Fibroblast of the aortic adventitia (primary cell): Measurements from ENCODE around the gene TAB2. TPM values are rescaled to one million over a fixed set of nuclear protein-coding genes. Genes with fewer than 3 reads are reported as not detected.

ENCODE experiments used
- DNase-seq: peaks from one replicate; pipeline ENCODE4 v3.0.0-alpha.2; 2010; ENCODE audit warnings: low read depth
- H3K4me3 ChIP-seq: 2 replicates; pipeline ENCODE4 v1.5.1; 2011; ENCODE audit warnings: low read depth, mild to moderate bottlenecking, control low read depth, low read length, moderate library complexity
- CTCF ChIP-seq: IDR thresholded peaks from 2 replicates; pipeline ENCODE4 v1.5.1; 2011; ENCODE audit warnings: mild to moderate bottlenecking, low read length, control low read depth, inconsistent platforms; ENCODE audit not compliant: insufficient read depth
- total RNA-seq: library from RNA; depleted of rRNA; stranded (reverse); fragments of >200 nt; gene quantifications from 2 replicates; pipeline ENCODE4 v1.2.3, GENCODE V29; 2012; ENCODE audit warnings: low replicate concordance

Gene TAB2
- total RNA-seq, 1 donor = 40.0 TPM

GRCh38 chr6:149275621-149276020, 41.9 kb upstream of the TAB2 start:
- DNase-seq = no peak
- no peak overlapping the region for H3K4me3 ChIP-seq
- TF ChIP-seq CTCF = no peak

- no peak for DNase-seq
- TF ChIP-seq CTCF = no peak
- no peak overlapping the region for H3K4me3 ChIP-seq
These were observed 39.9 kb upstream of the TAB2 start for GRCh38 chr6:149277621-149278020.

- TF ChIP-seq CTCF = no peak
- H3K4me3 ChIP-seq = no peak overlapping the region
- DNase-seq = no peak
These were observed 38.5 kb upstream of the TAB2 start for GRCh38 chr6:149278997-149279396.

- DNase-seq = no peak
- no peak for TF ChIP-seq CTCF
- H3K4me3 ChIP-seq = no peak overlapping the region
These were observed 32.6 kb upstream of the TAB2 start for GRCh38 chr6:149284904-149285303.

GRCh38 chr6:149285626-149286025, 31.9 kb upstream of the TAB2 start:
- no peak for TF ChIP-seq CTCF
- no peak overlapping the region for H3K4me3 ChIP-seq
- DNase-seq = no peak

GRCh38 chr6:149286905-149287304, 30.6 kb upstream of the TAB2 start:
- no peak overlapping the region for H3K4me3 ChIP-seq
- DNase-seq = no peak
- TF ChIP-seq CTCF = no peak

GRCh38 chr6:149289192-149289781, 28.2 kb upstream of the TAB2 start:
- no peak for TF ChIP-seq CTCF
- no peak overlapping the region for H3K4me3 ChIP-seq
- peak; percentile 11 for DNase-seq
